RPMI8226 (cell line): ENCODE results near the gene FAF1.
"Not testable (repeated sequence)": the region's sequence is repeated elsewhere in the genome, so short reads cannot be mapped to it uniquely, and the experiment has no call there.

Experiments used
- DNase-seq: peaks from one replicate; pipeline ENCODE4 v3.0.0-alpha.2; 2015

FAF1 gene

GRCh38 chr1:50959913-50960844, at the start of gene FAF1:
Gene FAF1 (minus strand): TSS chr1:50960267. CDS start chr1:50959811, 456 bp downstream.
- DNase-seq, result no peak

GRCh38 chr1:51009381-51009780, 49.3 kb upstream of the FAF1 start:
- no peak for DNase-seq

- not testable (repeated sequence) for DNase-seq
Measured at GRCh38 chr1:51005549-51005948, 45.5 kb upstream of the FAF1 start.

GRCh38 chr1:51002516-51002915, 42.4 kb upstream of the FAF1 start:
- DNase-seq, result no peak

- no peak for DNase-seq
Measured at GRCh38 chr1:51000651-51001050, 40.6 kb upstream of the FAF1 start.

GRCh38 chr1:51000160-51000559, 40.1 kb upstream of the FAF1 start:
- no peak for DNase-seq

GRCh38 chr1:50999375-50999774, 39.3 kb upstream of the FAF1 start:
- DNase-seq, result not testable (repeated sequence)

GRCh38 chr1:50996083-50996482, 36.0 kb upstream of the FAF1 start:
- no peak for DNase-seq

- DNase-seq, result no peak
Measured at GRCh38 chr1:50995651-50996050, 35.6 kb upstream of the FAF1 start.

- no peak for DNase-seq
Measured at GRCh38 chr1:50994997-50995396, 34.9 kb upstream of the FAF1 start.

GRCh38 chr1:50993645-50994044, 33.6 kb upstream of the FAF1 start:
- no peak for DNase-seq

- no peak for DNase-seq
Measured at GRCh38 chr1:50992532-50993318, 32.7 kb upstream of the FAF1 start.

- DNase-seq, result no peak
Measured at GRCh38 chr1:50989694-50990093, 29.6 kb upstream of the FAF1 start.

- no peak for DNase-seq
Measured at GRCh38 chr1:50986653-50987052, 26.6 kb upstream of the FAF1 start.

GRCh38 chr1:50985094-50985493, 25.0 kb upstream of the FAF1 start:
- DNase-seq, result no peak

GRCh38 chr1:50983219-50983802, 23.2 kb upstream of the FAF1 start:
- no peak for DNase-seq

GRCh38 chr1:50982611-50983010, 22.5 kb upstream of the FAF1 start:
- no peak for DNase-seq

- no peak for DNase-seq
Measured at GRCh38 chr1:50981741-50982140, 21.7 kb upstream of the FAF1 start.

- no peak for DNase-seq
Measured at GRCh38 chr1:50980505-50980904, 20.4 kb upstream of the FAF1 start.

- no peak for DNase-seq
Measured at GRCh38 chr1:50979937-50980336, 19.9 kb upstream of the FAF1 start.

GRCh38 chr1:50978852-50979781, 19.1 kb upstream of the FAF1 start:
- DNase-seq, result no peak

GRCh38 chr1:50978144-50978851, 18.2 kb upstream of the FAF1 start:
- DNase-seq, result no peak
